Regular cardiac myocyte (primary cell): ENCODE measurements around the gene SLC36A2. TPM values are rescaled to one million over a fixed set of nuclear protein-coding genes. Genes with fewer than 3 reads are reported as not detected.

ENCODE experiments used
- total RNA-seq: library from RNA; depleted of rRNA; stranded (reverse); fragments of >200 nt; gene quantifications from 2 replicates; pipeline ENCODE4 v1.2.3, GENCODE V29; 2014

Gene SLC36A2
- not detected in 2 replicates for total RNA-seq

GRCh38 chr5:151347369-151347768, at the start of gene SLC36A2:
Gene SLC36A2, minus strand, starts transcription at chr5:151347559. Its CDS starts 99 bp downstream, at chr5:151347460.

GRCh38 chr5:151303666-151304065, 43.7 kb downstream of the SLC36A2 start, which contains the start of gene SLC36A3:
Gene SLC36A3, minus strand, starts transcription at chr5:151303766. Its CDS starts 412 bp downstream, at chr5:151303354.

Other genes starting within 250 kb of the SLC36A2 start
- 423 and 537 TPM in 2 replicates for gene ANXA6, start 189.8 kb downstream of the SLC36A2 start, total RNA-seq
- gene CCDC69, start 123.5 kb downstream of the SLC36A2 start, total RNA-seq: 1.2 and 2.8 TPM in 2 replicates
- 12.3 and 24.5 TPM in 2 replicates for gene GM2A, start 94.4 kb downstream of the SLC36A2 start, total RNA-seq
- not detected in 2 replicates for gene SLC36A3, start 43.8 kb downstream of the SLC36A2 start, total RNA-seq
- 4.2 and 5.1 TPM in 2 replicates for gene SLC36A1, start 100.0 kb upstream of the SLC36A2 start, total RNA-seq
- gene FAT2, start 243.8 kb upstream of the SLC36A2 start, total RNA-seq: under 0.01 TPM in 2 replicates